ENCODE measurements around the gene KRT75. TPM values are rescaled to one million over a fixed set of nuclear protein-coding genes. Genes with fewer than 3 reads are reported as not detected.
"Not testable (repeated sequence)": the region's sequence is repeated elsewhere in the genome, so short reads cannot be mapped to it uniquely, and the experiment has no call there.

KRT75 gene
- total RNA-seq, 1 donor from 2014 or later, result not detected

DNA sequence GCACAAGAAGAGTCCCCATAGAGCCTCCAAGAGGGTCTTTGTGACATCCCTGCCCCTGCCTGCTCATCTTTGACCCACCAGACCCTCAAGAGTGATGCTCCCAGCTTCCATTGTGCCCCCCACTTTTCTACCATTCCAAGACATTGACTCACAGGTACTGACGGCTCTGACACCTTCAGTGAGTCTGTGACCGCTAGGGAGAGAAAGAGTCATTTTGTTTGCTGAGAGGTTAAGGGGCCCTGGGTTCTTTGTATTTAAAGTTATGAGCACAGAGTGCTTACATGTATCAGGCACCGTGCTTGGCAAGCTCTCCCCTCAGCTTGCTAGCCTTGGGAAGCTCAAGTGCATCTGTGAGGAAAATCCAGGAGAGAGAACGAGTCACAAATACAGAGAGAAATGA lies 21.0 kb downstream of the KRT75 start:
- no peak overlapping the region for H3K27ac Mint-ChIP-seq (ENCODE audit: unreplicated experiment)
- peaks cover 12% of the 10 kb centered on the region for H3K27me3 Mint-ChIP-seq (ENCODE audit: unreplicated experiment)
- no peak for DNase-seq (ENCODE audit: extremely low spot score, unreplicated experiment)
- no peaks in the 10 kb centered on the region for H3K9me3 Mint-ChIP-seq (ENCODE audit: unreplicated experiment)
- TF ChIP-seq, protein P1, sequence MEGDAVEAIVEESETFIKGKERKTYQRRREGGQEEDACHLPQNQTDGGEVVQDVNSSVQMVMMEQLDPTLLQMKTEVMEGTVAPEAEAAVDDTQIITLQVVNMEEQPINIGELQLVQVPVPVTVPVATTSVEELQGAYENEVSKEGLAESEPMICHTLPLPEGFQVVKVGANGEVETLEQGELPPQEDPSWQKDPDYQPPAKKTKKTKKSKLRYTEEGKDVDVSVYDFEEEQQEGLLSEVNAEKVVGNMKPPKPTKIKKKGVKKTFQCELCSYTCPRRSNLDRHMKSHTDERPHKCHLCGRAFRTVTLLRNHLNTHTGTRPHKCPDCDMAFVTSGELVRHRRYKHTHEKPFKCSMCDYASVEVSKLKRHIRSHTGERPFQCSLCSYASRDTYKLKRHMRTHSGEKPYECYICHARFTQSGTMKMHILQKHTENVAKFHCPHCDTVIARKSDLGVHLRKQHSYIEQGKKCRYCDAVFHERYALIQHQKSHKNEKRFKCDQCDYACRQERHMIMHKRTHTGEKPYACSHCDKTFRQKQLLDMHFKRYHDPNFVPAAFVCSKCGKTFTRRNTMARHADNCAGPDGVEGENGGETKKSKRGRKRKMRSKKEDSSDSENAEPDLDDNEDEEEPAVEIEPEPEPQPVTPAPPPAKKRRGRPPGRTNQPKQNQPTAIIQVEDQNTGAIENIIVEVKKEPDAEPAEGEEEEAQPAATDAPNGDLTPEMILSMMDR (IDR thresholded peaks at IDR 0.05), result no peak
- H3K36me3 Mint-ChIP-seq (ENCODE audit: unreplicated experiment), result no peaks in the 10 kb centered on the region
- no peak overlapping the region for H3K4me3 Mint-ChIP-seq (ENCODE audit: unreplicated experiment)
- H3K4me1 Mint-ChIP-seq (ENCODE audit: unreplicated experiment), result peaks cover 8% of the 10 kb centered on the region

DNA sequence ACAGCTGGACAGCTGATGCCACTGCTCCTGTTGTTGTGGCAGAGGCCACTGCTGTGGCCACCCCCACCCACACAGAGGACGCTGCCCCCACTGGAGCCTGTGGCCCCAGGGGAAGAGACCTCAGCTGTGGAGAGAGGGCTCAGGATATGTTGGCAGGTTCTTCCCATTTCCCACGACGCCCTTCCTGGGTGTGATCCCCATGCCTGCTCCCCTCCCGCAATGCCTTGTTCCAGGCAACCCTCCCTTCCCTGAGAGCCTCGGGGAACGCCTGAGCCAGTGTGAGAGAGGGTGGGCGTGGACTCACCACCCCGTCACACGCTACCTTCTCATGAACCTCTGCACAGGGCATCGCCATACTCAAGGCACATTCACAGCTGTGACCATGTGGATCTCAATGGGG lies 22.4 kb downstream of the KRT75 start:
- TF ChIP-seq, protein P1 (IDR thresholded peaks at IDR 0.05), result no peak
- Mint-ChIP-seq H3K4me1 (ENCODE audit: unreplicated experiment) (peaks cover 8% of the 10 kb centered on the region), H3K4me3 (ENCODE audit: unreplicated experiment) (no peak overlapping the region), H3K9me3 (ENCODE audit: unreplicated experiment) (no peaks in the 10 kb centered on the region), H3K27ac (ENCODE audit: unreplicated experiment) (no peak overlapping the region), H3K36me3 (ENCODE audit: unreplicated experiment) (no peaks in the 10 kb centered on the region), H3K27me3 (ENCODE audit: unreplicated experiment) (peaks cover 21% of the 10 kb centered on the region)
- DNase-seq (ENCODE audit: extremely low spot score, unreplicated experiment), result no peak

DNA sequence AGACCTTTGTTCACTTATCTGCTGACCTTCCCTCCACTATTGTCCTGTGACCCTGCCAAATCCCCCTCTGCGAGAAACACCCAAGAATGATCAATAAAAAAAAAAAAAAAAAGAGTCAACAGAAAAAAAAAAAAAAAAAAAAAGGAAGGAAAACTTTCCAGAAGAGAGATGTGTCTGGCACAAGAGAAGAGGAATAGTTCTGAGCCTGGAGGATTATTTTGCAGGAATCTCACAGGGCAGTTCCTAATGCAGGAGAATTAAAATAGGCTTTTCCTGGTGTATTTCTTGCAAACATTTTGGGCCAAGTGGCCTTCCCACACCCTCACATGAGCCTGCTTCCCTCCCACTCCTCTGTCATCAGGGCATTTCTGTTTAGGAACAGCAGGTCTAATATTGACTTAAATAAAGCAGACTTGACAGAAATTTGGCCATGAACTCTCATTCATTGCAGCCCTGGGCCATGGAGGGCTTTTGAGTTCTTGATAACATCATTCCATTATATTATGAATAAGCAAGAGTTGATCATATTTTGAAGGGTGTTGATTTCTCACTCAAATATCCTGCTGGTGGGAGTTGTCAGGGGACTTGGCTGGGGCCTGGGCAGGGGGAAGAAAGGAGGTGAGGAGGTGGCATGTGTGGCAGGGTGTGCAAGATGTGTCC lies 23.5 kb downstream of the KRT75 start:
- H3K27ac Mint-ChIP-seq (ENCODE audit: unreplicated experiment), result not testable (repeated sequence)

DNA sequence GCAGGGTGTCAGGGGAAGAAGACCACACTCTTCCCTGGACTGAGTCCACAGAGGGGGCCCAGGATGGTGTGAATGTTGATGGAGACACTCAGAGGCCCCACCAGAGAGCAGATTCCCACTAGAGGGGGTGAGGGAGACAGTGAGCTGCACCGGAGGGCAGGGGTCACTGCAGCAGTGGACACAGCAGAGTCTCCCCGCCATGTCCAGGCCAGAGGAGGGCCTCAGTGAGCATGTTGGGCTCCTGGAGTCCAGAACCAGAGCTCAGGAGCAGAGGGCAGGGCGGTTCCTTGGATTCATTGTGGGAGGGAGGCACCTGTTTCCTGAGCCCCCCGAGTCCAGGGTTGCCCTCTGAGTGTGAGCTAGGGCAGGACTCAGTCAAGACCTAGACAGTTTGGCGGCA lies 26.3 kb downstream of the KRT75 start:
- Mint-ChIP-seq H3K9me3 (ENCODE audit: unreplicated experiment) (no peaks in the 10 kb centered on the region), H3K36me3 (ENCODE audit: unreplicated experiment) (no peaks in the 10 kb centered on the region), H3K4me3 (ENCODE audit: unreplicated experiment) (no peak overlapping the region), H3K27ac (ENCODE audit: unreplicated experiment) (no peak overlapping the region), H3K27me3 (ENCODE audit: unreplicated experiment) (peaks cover 27% of the 10 kb centered on the region), H3K4me1 (ENCODE audit: unreplicated experiment) (no peaks in the 10 kb centered on the region)
- no peak for DNase-seq (ENCODE audit: extremely low spot score, unreplicated experiment)
- TF ChIP-seq, protein P1 (IDR thresholded peaks at IDR 0.05), result no peak

More for the DNA sequence above, 23.5 kb downstream of the KRT75 start:
- H3K36me3 Mint-ChIP-seq (ENCODE audit: unreplicated experiment); H3K4me3 Mint-ChIP-seq (ENCODE audit: unreplicated experiment); H3K4me1 Mint-ChIP-seq (ENCODE audit: unreplicated experiment); DNase-seq (ENCODE audit: extremely low spot score, unreplicated experiment); H3K9me3 Mint-ChIP-seq (ENCODE audit: unreplicated experiment): not testable (repeated sequence)
- H3K27me3 Mint-ChIP-seq (ENCODE audit: unreplicated experiment), result peaks cover 21% of the 10 kb centered on the region

DNA sequence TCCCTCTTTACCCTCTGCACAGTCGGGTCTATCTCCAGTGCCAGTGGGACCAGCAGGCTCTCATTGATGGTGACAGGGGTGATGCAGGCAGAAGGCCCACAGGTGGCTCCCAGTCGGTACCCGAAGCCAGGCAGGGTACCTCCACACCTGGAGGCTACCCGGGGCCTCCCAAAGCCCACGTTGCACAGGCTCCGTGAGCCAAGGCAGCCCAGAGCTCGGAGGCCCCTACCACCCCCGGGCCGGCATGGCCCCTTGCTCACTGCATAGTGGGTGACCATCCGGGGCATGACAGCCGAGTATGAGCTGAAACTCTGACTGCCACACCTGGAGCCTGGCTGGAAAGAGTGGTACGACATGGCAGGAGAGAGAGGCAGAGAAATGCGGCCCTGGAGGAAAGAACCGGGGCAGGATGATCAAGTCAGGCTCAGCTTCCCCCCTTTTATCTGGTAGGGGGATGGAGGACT lies 28.2 kb downstream of the KRT75 start, which contains the start of gene KRT82:
Gene KRT82, minus strand, starts transcription at position 414 of the 464 bp plus-strand sequence. Its CDS starts 58 bp downstream, at position 356.
- H3K9me3 Mint-ChIP-seq (ENCODE audit: unreplicated experiment), result no peaks in the 10 kb centered on the region
- H3K36me3 Mint-ChIP-seq (ENCODE audit: unreplicated experiment), result no peaks in the 10 kb centered on the region
- peaks cover 36% of the 10 kb centered on the region for H3K27me3 Mint-ChIP-seq (ENCODE audit: unreplicated experiment)
- TF ChIP-seq, protein P1 (IDR thresholded peaks at IDR 0.05), result no peak
- H3K4me3 Mint-ChIP-seq (ENCODE audit: unreplicated experiment), result no peak within 1 kb of the TSS
- DNase-seq (ENCODE audit: extremely low spot score, unreplicated experiment), result no peak
- no peak within 1 kb of the TSS for H3K27ac Mint-ChIP-seq (ENCODE audit: unreplicated experiment)
- no peaks in the 10 kb centered on the region for H3K4me1 Mint-ChIP-seq (ENCODE audit: unreplicated experiment)
